GM19023 (cell line): ENCODE results near the gene ACTN2.

Source experiments
- ATAC-seq: cut with Tn5 transposase; IDR thresholded peaks from one replicate; pipeline ENCODE4 v1.9.1; 2021; ENCODE audit warnings: mild to moderate bottlenecking, moderate library complexity; ENCODE audit not compliant: unreplicated experiment

ACTN2 gene

DNA sequence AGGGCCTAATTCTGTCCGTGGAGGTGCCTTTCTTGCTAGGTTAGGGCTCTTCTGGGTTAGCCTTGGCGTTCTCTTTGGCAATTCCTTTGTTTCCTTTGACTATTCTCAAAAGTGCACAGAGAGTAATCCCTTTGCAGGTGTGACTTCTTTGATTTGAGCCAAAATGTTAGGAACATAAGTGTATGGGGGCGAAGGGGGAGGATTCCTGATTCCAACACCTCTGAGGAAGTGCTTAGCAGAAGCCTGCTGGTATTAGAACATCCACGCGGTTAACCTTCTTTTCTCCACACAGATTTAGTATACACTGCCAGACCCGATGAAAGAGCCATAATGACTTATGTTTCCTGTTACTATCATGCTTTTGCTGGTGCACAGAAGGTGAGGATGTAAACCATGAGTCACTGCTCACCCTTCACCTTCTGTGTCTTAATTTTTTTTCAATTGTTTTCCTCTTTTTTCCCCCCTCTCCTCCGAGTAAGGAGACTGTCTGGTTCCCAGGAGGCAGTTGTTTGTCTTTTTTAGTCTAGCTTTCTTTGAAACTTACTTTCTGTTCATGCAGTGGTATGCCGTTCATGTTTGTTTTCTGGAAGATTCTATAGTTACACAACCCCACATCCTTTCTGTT is 48.0 kb downstream of the ACTN2 start:
- ATAC-seq, result no peak

DNA sequence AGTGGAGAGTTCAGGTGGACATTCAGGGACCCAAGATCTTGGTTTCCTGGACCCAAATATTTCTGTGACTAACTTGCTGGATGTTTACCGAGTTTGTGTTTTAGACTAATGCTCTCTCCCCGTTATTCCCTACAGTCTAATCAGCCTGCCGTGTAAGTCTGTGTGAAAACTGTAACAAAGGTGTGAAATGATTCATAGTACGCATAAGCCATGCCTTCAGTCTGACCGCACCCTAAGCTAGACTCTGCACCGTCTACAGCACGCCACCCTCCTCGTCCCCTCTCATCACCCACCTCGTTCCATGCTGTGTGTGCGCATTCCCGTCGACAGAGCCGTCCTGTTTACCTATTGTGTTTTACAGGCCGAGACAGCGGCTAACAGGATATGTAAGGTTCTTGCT is 50.5 kb downstream of the ACTN2 start:
- ATAC-seq, result no peak

DNA sequence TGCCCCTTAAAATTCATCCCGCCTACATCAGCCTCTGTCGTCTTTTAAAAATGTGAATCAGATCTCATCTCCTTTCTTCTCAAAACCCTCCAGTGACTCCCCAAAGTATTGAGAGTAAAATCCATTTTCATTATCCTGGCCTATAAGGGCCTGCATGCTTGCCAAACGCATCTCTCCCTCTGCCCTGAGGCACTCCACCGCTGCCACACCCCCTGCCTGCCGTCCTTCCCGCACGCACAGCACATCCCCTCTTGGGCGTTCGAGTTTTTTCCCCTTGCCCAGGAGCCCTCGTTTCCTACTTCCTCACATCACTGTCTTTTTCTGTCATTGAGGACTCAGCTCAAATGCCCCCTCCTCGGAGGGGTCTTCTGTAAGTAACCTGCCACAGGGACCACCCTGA is 55.5 kb downstream of the ACTN2 start:
- no peak for ATAC-seq

DNA sequence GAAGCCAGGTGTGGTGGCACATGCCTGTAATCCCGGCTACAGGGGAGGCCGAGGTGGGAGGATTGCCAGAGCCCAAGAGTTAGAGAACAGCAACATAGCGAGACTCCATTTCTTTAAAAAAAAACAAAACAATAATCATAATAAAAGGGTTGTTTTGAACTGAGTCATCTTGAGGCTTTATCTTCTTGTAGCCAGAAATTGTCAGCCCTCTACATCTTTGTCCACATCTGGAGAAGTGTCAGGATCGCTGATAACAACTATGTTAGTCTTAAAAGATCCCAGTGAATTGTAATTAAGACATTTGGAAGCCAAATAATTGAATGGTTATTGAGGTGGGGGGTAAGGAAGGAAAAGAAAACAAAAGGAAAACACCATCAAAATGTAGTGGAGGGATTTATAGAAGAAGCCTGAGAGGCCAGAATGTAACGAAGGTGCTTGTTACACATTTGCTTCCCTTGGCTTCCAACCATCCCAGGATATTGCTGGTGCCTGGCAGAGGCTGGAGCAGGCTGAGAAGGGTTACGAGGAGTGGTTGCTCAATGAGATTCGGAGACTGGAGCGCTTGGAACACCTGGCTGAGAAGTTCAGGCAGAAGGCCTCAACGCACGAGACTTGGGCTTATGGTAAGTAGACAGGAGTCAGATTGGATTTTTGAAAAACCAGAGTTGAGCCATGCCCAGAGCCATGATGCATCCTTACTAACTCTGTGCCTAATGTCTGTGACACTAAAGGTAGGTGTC is 56.3 kb downstream of the ACTN2 start:
- no peak for ATAC-seq

DNA sequence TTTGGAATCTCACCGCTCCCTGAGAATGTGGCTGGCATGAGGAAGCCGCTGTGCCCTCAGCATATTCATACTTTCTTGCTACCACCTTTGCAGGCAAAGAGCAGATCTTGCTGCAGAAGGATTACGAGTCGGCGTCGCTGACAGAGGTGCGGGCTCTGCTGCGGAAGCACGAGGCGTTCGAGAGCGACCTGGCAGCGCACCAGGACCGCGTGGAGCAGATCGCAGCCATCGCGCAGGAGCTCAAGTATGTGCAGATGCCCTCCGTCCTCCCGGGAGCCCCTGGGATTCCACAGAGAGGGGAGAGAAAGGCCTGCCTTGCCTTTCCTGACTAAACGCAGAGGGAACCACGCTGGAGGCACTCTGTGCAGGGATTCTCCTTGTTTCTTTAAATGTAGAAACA is 58.2 kb downstream of the ACTN2 start:
- no peak for ATAC-seq

DNA sequence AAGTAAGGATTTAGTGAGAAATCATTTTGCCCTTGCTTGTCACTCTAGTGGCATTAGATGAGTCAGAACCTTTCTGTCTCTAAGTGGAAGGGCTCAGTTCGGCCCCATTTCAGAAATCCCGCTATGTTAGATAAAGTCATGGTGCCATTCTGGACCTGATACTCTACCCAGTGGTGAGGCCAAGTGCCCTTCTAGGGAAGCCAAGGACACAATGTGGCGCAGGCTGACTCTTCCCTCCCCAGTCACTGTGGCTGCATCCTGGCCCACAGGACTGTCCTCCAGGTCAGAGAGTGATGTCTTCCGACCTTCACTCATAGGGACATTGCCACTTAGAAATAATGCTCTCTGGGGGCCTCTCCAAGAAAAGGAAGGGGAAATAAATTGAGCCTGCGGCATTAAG is 60.5 kb downstream of the ACTN2 start:
- no peak for ATAC-seq

DNA sequence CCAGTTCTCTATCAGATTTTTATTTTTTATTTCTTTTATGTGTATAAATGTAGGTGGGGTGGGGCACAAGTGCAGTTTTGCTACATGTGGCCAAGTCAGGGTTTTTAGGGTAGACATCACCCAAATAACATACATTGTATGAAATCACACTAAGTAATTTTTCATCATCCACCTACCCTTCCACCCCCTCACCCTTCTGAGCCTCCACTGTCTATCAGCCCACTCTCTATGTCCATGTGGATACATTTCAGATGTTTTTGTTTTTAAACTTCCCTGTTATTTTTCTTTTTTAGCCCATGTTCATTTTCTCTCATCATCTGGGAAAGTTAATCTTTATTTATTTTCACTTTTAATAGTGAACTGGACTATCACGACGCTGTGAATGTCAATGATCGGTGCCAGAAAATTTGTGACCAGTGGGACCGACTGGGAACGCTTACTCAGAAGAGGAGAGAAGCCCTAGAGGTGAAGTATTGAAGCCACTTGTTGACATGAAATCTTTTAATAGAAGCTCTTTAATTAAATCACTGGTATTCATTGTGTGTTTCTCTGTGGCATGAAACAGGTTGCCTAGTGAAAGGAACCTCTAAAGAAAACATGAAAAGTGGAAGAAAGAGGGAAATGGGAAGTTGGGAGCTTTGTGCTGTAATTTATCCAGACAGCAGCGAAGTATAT is 61.1 kb downstream of the ACTN2 start:
- no peak for ATAC-seq

DNA sequence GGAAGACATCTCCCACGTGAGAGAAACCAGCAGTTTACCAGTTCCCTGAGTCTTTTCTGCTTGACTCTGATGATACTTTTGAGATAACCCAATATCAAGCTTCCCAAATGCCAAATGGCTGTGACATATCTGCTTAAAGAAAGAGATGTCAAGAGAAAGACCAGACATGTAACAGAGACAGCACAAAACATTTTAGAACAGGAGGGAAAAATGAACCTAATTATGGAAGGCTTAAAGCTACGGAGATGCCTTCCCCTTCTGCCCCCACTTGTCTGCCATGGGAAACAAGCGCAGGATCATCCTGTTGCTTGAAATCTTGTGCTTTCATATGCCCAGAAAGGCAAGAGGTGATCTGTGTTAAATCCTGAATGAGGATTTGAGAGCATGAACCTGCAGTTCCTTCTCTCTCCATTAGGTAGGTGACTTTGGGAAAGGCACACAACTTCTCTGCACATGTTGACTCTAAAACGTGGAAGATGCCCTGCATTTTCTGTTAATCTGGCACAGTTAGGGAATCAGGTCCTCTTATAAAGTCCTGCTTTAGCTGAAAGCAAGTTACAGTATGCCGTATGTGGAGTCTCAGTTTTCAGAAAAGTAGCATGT is 62.1 kb downstream of the ACTN2 start:
- no peak for ATAC-seq

DNA sequence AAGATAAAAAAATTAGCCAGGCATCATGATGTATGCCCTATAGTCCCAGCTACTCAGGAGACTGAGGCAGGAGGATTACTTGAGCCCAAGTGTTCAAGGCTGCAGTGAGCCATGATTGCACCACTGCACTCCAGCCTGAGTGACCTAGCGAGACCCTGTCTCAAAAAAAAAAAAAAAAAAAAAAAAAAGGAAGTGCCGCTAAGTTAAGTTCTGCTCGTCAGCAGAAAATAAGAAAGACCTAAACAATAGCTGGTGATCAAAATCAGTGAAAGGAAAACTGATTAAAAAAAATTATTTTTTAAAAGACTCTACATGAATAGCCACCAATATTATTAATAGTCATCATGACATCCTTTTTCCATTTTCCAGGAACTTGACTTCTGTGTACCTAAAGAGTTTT is 64.6 kb downstream of the ACTN2 start:
- ATAC-seq, result no peak

DNA sequence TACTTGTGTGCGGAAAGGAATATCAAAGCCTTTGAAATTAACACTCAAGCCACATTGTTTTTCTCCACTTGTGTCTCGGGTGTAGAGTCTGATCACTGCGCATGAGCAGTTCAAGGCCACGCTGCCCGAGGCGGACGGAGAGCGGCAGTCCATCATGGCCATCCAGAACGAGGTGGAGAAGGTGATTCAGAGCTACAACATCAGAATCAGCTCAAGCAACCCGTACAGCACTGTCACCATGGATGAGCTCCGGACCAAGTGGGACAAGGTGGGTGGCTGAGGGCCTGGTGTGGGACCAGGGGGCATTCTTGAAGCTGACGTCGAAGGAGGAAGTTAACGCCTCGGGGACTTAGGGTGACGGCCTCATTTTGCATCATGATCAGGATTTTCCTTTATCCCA is 65.1 kb downstream of the ACTN2 start:
- no peak for ATAC-seq

DNA sequence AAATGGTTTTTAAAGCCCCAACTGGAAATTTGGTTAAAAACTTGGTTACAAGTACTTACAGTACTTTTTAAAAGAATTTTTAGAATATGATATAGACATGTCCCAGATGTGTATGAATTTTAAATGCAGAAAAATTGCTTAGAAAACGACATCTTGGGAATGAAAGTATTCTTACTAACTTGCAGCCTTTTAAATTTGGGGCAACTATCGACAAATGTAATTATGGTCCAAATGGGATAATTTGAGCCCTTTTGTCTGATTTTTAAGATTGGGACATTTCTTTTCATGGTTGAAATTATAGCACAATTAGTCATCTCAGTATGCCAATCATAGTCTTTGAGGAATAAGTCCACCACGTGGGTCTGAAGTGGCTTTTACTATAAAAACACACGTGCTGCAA is 65.6 kb downstream of the ACTN2 start:
- ATAC-seq, result no peak

DNA sequence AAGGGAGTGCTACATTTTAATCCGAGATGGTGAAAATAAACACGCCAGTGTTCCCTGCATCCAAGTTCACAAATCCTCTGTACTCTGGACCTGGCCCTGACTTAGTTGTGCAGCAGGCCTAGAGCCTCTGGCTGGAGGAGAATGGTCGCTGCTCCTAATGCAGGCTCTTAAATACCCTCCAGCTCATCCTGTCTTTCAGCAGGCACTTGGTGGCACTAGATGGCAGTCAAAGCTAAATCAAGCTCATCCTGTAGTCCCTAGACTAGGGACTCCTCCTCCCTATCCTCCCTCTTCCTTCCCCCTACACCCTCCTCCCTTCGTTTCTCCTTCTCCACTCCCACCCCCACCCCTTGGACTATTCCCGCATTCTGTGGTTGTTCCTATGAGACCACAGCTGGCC is 67.2 kb downstream of the ACTN2 start:
- ATAC-seq, result no peak

DNA sequence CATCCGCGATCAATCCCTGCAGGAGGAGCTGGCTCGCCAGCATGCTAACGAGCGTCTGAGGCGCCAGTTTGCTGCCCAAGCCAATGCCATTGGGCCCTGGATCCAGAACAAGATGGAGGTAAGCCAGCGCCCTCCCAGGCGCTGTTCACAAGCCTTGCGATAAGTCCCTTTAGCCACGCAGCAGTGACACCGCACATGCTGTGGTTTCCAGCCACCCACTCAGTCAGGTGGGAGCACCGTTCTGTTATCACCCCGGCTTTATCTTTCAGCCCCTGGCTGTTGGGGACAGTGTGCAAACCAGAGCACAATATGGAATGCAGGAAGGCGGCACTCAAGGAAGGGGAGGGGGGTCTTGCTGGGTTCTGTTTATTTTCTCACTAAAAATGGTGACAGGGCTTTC is 67.7 kb downstream of the ACTN2 start:
- no peak for ATAC-seq

DNA sequence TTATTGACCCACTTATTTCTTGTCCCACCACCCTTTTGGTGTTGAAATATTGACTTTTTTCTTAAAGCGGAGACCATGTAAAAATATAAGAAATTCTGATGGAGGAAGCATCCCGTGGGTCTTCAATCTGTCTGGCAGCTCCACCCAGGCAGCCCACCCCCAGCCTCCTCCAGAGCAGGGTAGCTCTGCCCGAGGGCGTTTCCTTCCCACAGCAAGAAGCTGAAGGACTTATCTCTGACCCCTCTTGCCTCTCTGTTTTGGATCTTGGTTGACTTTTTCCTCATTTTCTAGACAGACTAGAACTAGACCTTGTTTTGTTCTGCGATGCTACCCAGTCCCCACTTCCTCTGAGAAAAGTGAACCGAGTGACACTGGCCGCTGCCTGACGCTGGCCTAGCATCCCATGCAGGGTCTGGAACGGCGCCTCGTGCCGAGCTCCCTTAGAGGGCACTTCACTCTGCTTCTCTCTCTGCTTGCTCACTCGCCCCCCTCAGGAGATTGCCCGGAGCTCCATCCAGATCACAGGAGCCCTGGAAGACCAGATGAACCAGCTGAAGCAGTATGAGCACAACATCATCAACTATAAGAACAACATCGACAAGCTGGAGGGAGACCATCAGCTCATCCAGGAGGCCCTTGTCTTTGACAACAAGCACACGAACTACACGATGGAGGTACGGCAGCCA is 68.4 kb downstream of the ACTN2 start:
- ATAC-seq, result no peak

DNA sequence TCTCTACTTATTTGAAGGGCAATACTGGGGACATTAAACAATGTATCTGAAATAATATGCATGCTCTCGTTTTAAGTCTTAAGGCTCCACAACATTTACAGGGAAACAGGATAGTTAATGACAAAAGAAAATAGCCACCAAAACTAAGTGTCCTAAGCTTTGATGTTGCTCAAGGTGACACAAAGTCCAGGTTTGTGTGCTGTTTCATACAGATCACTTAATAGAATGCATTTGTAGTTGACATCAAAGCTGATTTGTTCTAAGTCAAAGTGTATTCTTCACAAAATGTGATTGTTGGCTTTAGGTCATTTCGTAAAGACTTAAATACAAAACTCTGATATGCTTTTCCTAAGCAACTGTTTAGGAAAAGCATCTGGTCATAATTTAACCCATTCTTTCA is 71.3 kb downstream of the ACTN2 start:
- ATAC-seq, result no peak

DNA sequence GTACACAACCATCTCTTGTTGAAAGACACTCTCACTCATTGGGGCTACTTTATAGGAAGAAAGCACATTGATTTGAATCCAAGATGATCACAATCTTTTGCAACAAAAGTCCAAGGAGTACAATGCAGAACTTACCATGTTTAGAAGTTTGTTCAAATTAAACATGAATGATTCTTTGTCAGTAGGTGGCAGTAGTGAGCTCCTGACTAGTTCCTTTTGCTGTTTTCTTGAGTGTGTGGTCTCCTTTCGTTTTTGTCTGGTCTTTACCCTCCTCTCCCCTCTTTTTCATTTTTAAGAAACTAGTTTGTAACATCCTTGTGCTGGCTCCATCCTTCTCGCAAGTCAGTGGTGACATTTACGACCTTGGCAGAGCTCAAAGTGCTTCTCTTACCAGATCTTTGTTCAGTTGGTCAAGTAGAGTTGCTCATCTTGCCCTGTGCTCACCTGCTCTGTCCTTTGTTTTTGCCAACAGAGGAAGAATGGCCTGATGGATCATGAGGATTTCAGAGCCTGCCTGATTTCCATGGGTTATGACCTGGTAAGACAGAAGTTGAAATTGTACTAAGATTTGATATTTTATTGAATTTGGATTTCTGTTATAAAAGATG is 73.1 kb downstream of the ACTN2 start:
- no peak for ATAC-seq

DNA sequence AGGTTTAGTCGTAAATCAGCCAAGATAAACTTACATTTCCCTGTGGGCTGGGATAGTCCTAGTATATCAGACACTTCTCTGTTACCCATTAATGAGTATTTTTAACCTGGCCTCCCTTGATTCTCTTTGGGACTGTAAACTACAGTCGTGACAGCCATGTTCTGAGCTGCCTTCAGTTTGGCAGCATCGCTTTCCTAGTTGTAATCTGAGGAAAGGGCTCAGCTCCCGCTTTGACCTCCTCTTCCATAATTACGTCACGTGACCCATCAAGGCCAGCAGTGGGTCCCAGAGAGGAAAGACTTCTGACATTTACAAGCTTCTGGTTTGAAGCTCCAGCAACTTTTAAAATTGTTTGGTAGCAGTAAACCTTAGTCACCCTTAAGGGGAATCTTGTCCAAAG is 74.2 kb downstream of the ACTN2 start:
- no peak for ATAC-seq

DNA sequence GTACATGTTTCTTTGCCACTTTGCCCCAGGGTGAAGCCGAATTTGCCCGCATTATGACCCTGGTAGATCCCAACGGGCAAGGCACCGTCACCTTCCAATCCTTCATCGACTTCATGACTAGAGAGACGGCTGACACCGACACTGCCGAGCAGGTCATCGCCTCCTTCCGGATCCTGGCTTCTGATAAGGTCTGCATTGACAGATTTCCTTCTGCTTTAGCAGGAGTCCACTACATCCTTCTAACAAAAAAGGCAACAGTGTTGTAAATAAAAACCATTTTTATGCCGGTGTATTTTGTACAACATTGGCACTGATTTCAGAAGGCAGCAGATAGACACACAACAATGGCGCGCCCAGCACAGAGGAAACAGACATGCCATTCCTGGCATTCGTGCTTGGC is 74.7 kb downstream of the ACTN2 start:
- ATAC-seq, result no peak

DNA sequence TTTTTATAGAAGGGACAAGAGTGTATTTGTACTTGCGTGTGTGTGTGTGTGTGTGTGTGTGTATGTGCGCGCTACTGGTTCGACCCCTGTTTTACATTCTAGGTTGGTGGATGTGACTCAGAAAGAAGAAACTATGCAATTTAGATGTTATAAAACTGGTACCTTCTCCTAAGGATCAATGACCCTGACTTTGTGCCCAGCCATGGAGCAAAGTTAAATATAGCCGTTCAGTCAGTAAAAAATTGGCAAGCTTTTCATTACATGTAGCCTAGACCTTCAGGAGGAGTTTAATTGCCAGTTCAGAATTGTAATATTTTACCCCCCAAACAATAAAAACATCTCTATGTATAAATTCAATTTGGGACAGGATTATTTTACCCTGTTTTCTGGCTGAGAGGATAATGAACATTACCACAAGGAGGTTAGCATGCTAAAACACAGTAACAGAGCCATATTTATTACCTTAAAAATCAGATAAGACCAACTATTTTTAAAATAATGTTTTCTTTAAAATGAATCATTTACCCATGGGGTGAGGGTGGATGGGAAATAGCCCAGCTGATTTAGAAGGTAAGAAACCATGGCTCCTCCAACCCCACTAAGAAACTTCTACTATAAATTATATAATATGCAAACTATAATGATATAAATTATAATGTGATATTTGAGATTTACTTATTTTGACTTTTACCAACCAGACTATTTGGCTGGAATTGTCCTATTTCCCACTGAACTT is 75.3 kb downstream of the ACTN2 start:
- ATAC-seq, result no peak

DNA sequence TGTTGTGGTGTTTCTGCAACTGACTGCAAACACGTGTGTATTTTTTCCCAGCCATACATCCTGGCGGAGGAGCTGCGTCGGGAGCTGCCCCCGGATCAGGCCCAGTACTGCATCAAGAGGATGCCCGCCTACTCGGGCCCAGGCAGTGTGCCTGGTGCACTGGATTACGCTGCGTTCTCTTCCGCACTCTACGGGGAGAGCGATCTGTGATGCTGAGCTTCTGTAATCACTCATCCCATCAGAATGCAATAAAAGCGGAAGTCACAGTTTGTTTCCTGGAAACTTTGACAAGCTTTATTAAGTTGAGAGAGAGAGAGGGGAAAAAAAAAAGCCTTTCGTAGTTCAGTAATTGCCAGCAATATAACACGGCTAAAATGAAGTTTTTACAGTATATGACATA is 76.1 kb downstream of the ACTN2 start:
- no peak for ATAC-seq
